HK-2 (cell line): ENCODE data around the gene IGSF22.
A peak's percentile ranks its signal among the peaks of the same experiment; 100 is the strongest.

Source experiments
- DNase-seq: peaks from one replicate; pipeline ENCODE4 v3.0.0-alpha.2; 2018; ENCODE audit not compliant: unreplicated experiment

The IGSF22 gene

GRCh38 chr11:18743900-18744514 is 18.0 kb upstream of the IGSF22 start:
- DNase-seq: no peak

- DNase-seq: no peak
Observed at GRCh38 chr11:18743365-18743764, 17.4 kb upstream of the IGSF22 start.

GRCh38 chr11:18741783-18742182 is 15.8 kb upstream of the IGSF22 start:
- DNase-seq: no peak

- no peak for DNase-seq
Observed at GRCh38 chr11:18739685-18740084, 13.7 kb upstream of the IGSF22 start.

- no peak for DNase-seq
Observed at GRCh38 chr11:18737642-18738041, 11.7 kb upstream of the IGSF22 start.

- no peak for DNase-seq
Observed at GRCh38 chr11:18736590-18737148, 10.7 kb upstream of the IGSF22 start.

- no peak for DNase-seq
Observed at GRCh38 chr11:18733202-18733601, 7.2 kb upstream of the IGSF22 start.

GRCh38 chr11:18731949-18732821 is 6.2 kb upstream of the IGSF22 start:
- peak; percentile 37 for DNase-seq

- no peak for DNase-seq
Observed at GRCh38 chr11:18731441-18731840, 5.5 kb upstream of the IGSF22 start.

- no peak for DNase-seq
Observed at GRCh38 chr11:18730020-18730419, 4.0 kb upstream of the IGSF22 start.

GRCh38 chr11:18729426-18729825 is 3.4 kb upstream of the IGSF22 start:
- DNase-seq: no peak

GRCh38 chr11:18728658-18729057 is 2.7 kb upstream of the IGSF22 start:
- DNase-seq: no peak

GRCh38 chr11:18727479-18728236 is 1.7 kb upstream of the IGSF22 start:
- DNase-seq: no peak

GRCh38 chr11:18723991-18724390 is 2.0 kb downstream of the IGSF22 start:
- DNase-seq: no peak

- DNase-seq: no peak
Observed at GRCh38 chr11:18722293-18722637, 3.7 kb downstream of the IGSF22 start.

GRCh38 chr11:18721561-18722292 is 4.3 kb downstream of the IGSF22 start:
- peak; percentile 23 for DNase-seq

GRCh38 chr11:18720808-18721560 is 5.0 kb downstream of the IGSF22 start:
- DNase-seq: peak; percentile 61

- no peak for DNase-seq
Observed at GRCh38 chr11:18720091-18720807, 5.7 kb downstream of the IGSF22 start.

GRCh38 chr11:18715476-18715875 is 10.5 kb downstream of the IGSF22 start:
- no peak for DNase-seq

- no peak for DNase-seq
Observed at GRCh38 chr11:18714443-18714780, 11.6 kb downstream of the IGSF22 start.
